22Rv1 (cell line): Measurements from ENCODE around the gene CD7.

Experiments used
- H3K27ac ChIP-seq: fragments of 450-650 bp; 2 replicates; pipeline ENCODE4 v1.5.1; 2017
- ZFX ChIP-seq: fragments of 450-650 bp; IDR thresholded peaks from 2 replicates; pipeline ENCODE4 v1.6.1; 2017; ENCODE audit warnings: antibody characterized with exemption, borderline replicate concordance
- TF ChIP-seq, protein P1 (sequence below): fragments of 450-650 bp; IDR thresholded peaks from 2 replicates; pipeline ENCODE4 v1.5.1; 2017; ENCODE audit warnings: mild to moderate bottlenecking

Gene CD7

DNA sequence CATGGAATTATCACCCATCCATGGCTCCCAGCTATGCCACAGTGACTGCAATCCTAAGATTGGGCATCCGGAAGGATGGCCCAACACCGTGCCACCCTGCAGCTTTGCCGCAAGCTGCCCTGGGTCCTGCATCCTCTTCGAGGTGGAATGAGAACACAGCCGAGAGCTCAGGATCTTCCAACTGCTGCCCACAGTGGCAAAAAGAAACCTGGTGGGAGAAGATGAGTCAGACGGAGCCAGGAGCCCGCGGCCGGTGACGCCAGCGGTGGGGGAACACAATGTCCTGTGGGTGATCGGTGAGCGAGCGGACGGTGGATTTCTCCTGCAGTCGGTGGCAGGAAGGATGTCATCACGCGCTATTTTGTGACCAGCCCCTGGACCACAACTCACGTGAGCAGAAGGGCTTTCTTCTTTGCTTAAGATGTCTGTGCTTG, 20.1 kb downstream of the CD7 start:
- TF ChIP-seq, protein P1, sequence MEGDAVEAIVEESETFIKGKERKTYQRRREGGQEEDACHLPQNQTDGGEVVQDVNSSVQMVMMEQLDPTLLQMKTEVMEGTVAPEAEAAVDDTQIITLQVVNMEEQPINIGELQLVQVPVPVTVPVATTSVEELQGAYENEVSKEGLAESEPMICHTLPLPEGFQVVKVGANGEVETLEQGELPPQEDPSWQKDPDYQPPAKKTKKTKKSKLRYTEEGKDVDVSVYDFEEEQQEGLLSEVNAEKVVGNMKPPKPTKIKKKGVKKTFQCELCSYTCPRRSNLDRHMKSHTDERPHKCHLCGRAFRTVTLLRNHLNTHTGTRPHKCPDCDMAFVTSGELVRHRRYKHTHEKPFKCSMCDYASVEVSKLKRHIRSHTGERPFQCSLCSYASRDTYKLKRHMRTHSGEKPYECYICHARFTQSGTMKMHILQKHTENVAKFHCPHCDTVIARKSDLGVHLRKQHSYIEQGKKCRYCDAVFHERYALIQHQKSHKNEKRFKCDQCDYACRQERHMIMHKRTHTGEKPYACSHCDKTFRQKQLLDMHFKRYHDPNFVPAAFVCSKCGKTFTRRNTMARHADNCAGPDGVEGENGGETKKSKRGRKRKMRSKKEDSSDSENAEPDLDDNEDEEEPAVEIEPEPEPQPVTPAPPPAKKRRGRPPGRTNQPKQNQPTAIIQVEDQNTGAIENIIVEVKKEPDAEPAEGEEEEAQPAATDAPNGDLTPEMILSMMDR: no peak
- no peak for TF ChIP-seq ZFX
- H3K27ac ChIP-seq: peak overlapping the region; percentile 97

DNA sequence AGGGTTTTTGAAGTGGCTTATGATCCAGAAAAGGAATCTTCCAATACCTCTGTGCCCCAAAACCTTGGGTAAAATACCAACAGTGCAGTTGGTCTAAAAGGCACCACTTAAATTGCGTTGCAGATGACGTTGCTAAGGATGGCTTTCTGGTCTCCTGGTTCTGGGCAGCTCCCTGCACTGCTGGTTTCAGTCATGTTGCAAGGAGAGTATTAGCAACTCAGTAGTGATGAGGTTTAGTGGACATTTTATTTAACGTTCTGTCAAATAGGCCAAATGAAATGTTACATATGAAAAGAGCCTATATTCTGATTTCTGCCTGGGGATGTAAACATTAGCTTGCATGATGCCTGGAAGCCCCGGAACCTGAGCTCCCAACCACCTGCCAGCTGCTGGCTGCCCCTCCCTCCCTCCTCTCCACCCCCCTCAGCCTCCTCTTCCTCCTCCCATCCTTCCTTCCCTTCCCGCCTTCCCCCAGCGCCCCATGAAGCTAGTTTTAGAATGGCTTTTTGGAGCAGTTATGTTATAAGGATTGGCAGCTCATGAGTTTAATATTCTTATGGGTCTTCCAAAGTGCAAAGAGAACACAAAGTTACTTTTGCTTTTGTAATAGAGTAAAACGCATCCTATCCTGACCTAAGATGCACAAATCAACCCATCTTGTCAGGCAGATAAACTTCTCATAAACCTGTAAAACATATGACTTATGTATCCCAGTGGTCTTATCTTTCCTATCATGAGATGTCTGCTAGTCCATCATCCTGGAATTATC, 20.7 kb downstream of the CD7 start:
- H3K27ac ChIP-seq: peak overlapping the region; percentile 97
- TF ChIP-seq, protein P1: no peak
- TF ChIP-seq ZFX: no peak

DNA sequence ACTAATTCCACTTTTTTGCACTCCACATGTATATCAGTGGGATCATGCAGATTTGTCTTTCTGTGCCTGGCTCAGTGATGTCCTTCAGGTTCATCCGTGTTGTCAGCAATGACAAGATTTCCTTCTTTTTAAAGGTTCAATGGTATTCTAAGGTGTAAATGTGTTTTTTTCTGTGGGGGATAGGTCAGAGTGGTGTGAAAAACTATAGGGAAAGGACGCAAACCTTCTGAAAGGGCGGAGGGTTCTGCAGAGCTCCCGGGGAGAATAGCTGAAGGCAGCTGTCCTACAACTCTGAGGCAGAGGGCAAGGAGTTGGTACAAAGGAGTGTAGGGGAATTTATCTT, 22.0 kb downstream of the CD7 start:
- peak overlapping the region; percentile 97 for H3K27ac ChIP-seq
- TF ChIP-seq, protein P1: no peak
- no peak for TF ChIP-seq ZFX

DNA sequence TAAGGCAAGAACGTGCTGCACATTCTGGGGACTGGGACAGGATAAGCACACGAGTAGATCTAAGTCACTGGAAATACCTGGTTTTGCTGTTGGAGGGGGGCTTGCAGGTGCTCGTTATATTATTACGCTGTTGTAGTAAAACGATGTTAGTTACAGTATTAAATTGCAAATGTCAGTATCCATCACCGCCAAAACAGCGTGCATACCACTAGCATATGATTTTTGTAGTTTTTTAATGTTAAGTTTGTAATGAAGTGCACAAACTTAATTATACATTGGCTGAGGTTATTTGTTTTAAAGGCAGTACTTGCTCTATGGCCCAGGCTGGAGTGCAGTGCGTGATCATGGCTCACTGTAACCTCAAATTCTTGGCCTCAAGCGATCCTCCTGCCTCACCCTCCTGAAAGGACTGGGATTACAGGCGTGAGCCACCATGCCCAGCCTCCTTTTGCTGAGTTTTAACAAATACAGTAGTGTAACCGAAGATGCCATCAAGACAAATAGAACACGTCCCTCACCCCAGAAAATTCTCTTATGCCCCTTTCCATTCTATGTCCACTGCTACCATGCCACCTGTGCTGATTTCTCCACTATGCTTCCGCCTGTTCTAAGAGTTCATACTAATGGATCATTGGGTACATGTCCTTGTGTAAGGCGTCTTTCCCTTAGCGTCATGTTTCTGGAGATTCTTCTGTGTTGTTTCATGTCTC, 23.2 kb downstream of the CD7 start:
- peak overlapping the region; percentile 97 for H3K27ac ChIP-seq
- TF ChIP-seq, protein P1: no peak
- TF ChIP-seq ZFX: no peak

DNA sequence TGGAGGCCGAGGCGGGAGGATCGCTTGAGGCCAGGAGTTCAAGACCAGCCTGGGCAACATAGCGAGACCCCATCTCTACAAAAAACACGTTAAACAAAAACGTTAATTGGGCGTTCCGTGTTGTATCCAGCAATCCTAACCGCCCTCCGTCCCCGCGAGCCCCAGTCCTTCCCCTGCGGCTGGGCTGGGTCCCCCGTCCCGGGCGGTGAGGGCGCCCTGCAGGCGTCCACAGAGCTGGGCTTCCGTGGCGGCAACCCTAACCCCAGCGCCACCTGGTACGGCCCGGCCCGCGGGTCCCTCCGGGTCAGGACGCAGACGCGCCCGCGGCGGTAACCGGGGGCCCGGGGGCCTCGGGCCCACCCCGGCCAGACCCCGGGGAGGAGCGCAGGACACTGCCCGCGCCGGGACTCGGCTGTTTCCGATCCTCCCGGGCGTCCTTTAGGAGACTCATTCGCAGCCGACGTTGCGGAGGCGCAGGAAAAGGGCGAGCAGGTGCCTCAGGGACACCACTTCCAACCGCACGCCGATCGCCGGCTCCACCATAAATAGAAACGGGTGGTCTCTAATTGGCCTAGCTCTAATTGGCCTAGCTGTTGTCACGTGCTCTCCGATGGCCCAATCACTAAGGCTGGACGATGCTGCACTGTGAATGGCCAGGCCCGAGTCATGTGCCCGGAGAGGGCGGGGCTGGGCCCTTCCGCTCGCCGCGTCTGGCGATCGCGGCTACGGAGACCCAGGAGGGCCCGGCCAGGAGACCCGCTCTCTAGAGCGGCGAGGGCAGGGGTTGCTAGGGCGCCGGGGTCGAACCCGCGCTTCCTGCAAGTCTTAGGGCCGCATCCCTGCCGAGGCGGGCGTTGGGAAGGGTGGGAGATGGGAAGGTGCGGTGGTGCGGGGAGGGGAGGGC, 24.9 kb downstream of the CD7 start:
- no peak for TF ChIP-seq ZFX
- TF ChIP-seq, protein P1: no peak
- peak overlapping the region; percentile 97 for H3K27ac ChIP-seq

DNA sequence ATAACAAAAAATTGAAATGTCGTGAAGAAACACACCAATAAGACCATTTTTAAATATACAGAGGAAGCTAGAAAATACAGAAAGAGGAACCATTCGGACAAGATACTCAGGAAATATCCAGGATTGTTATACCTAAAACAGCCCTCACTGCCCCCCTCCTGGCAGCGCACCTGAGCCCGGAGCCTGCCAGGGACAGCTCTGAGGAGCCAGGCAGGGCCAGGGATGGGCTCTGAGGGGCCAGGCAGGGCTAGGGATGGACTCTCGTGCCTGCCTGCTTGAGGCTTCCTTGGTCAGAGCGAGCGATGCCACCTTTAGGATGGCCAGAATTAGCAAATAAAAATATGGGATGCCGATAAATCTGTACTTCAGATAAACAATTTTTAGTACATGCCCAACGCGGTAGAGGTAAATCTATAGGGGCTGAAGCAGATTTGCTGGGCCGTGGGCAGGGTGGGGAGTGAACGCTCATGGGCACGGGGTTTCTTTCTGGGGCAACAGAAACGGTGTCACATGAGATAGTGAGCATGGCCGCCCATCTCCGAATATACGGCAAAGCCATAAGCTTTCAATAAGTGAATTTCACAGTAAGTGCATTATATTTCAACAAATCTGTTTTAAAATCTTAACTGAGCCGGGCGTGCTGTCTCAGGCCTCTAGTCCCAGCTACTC, 25.7 kb downstream of the CD7 start:
- peak overlapping the region; percentile 97 for H3K27ac ChIP-seq
- TF ChIP-seq ZFX: no peak
- TF ChIP-seq, protein P1: no peak
